Ovary (tissue), 3 donors: ENCODE data around the gene FASTK.

Source experiments
- POLR2A ChIP-seq: fragments of 450-650 bp; IDR thresholded peaks from one replicate; pipeline ENCODE4 v1.6.1; 2017; ENCODE audit warnings: antibody characterized with exemption, mild to moderate bottlenecking, moderate library complexity
- TF ChIP-seq, protein P1 (sequence below), 3 donors: fragments of 450-650 bp in 2 of 3; fragments of 200-600 bp in 1 of 3; IDR thresholded peaks; one replicate each; pipeline versions ENCODE4 v1.5.1 to v1.8.0; 2016 to 2022; ENCODE audit warnings: antibody characterized with exemption in 3 of 3, mild to moderate bottlenecking in 1 of 3
- donor health status: DM: no; HTN: no; CAD: no.

DNA sequence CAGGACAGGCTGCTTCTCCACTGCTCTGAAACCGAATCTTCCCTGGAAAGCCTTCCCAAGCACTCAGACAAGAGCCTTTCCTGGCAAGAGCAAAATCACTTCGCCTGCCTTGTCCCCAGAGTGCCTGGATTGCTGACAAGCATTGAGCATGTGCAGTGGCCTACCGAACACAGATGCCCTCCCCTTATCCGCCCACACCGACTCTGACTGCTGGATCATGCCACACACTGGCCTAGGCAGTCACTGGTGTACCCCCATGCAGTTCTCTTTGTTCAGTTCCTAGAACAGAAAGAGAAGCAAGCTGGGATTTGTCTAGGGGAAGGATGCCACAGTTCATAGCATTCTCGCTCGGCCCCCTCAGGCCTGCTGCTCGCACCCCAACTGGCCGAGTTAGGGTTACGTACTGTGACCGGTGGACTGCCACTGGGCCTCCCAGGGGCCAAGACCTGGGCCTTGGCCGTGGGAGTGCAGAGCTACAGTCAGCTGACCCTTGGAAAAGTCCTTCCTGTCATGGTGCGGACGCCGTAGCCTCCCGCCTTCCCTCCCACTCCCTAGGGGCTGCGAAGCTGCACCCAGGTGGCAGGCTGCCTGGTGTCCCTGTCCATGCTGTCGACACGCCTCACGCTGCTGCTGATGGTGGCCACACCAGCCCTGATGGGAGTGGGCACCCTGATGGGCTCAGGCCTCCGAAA is 45.4 kb downstream of the FASTK start:
- no peak for TF ChIP-seq POLR2A
- TF ChIP-seq, protein P1, sequence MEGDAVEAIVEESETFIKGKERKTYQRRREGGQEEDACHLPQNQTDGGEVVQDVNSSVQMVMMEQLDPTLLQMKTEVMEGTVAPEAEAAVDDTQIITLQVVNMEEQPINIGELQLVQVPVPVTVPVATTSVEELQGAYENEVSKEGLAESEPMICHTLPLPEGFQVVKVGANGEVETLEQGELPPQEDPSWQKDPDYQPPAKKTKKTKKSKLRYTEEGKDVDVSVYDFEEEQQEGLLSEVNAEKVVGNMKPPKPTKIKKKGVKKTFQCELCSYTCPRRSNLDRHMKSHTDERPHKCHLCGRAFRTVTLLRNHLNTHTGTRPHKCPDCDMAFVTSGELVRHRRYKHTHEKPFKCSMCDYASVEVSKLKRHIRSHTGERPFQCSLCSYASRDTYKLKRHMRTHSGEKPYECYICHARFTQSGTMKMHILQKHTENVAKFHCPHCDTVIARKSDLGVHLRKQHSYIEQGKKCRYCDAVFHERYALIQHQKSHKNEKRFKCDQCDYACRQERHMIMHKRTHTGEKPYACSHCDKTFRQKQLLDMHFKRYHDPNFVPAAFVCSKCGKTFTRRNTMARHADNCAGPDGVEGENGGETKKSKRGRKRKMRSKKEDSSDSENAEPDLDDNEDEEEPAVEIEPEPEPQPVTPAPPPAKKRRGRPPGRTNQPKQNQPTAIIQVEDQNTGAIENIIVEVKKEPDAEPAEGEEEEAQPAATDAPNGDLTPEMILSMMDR (IDR thresholded peaks at IDR 0.05): no peak
